ENCODE data around the gene KLHL22. TPM values are rescaled to one million over a fixed set of nuclear protein-coding genes. Genes with fewer than 3 reads are reported as not detected.
"Not testable (repeated sequence)": the region's sequence is repeated elsewhere in the genome, so short reads cannot be mapped to it uniquely, and the experiment has no call there.

KLHL22 gene
- total and polyA plus RNA-seq, 2 donors (not counting 3 experiments of a cell fraction or from before 2014, with no cell fraction given), result 24.2 to 33.6 TPM

- ChIA-PET CTCF (interaction anchor here (1.3 to 1.6 kb wide), 2 partner anchors 15 to 25 kb away, joined by 3 to 9 read pairs; no protein-coding TSS in a partner anchor), POLR2A (no interaction called here)
- DNase-seq (ENCODE audit: low read depth, low spot score) (no peak), FAIRE-seq (no peak)
- peak overlapping the region; percentile 47 for H3K4me2 ChIP-seq (ENCODE audit: insufficient read depth, low read length)
- H3K4me3 ChIP-seq (replicated peaks in 1 of 3; ENCODE audit: insufficient read depth in 1 of 3, low read depth in 1 of 3, low read length in 3 of 3), result peak overlapping the region in 2 of 3 experiments; percentile 59 to 77
- BruUV-seq (replicated peaks), result no TSS peak
- TF ChIP-seq MYC (IDR thresholded peaks at IDR 0.05; ENCODE audit: low read depth, low read length), result no peak
- TF ChIP-seq EZH2 (IDR thresholded peaks at IDR 0.05; ENCODE audit: borderline replicate concordance, low read depth, low read length, severe bottlenecking), result no peak
- TF ChIP-seq MAX (IDR thresholded peaks at IDR 0.05; ENCODE audit: insufficient read depth, insufficient read length), result no peak
- no peak for TF ChIP-seq GATA2 (IDR thresholded peaks at IDR 0.05; ENCODE audit: insufficient read depth, insufficient read length, low read depth, low read length)
- TF ChIP-seq FOS (IDR thresholded peaks at IDR 0.05; ENCODE audit: borderline replicate concordance, insufficient read depth, low read length), result no peak
- H3K79me2 ChIP-seq (ENCODE audit: control insufficient read depth, insufficient read depth, low read length), result peaks cover 4% of the 10 kb centered on the region
- H3K27me3 ChIP-seq (ENCODE audit: control insufficient read depth in 2 of 2, insufficient read depth in 2 of 2, low read length in 2 of 2), result peaks cover 3 to 5% of the 10 kb centered on the region in 2 experiments
- intact Hi-C loops (cut with micrococcal nuclease), result no loop called here
- no peaks in the 10 kb centered on the region for H4K20me1 ChIP-seq (replicated peaks; ENCODE audit: control insufficient read depth, extremely low read depth, insufficient read depth, low read length)
- H3K9me1 ChIP-seq (replicated peaks; ENCODE audit: control insufficient read depth, extremely low read depth, insufficient read depth, low read length), result no peaks in the 10 kb centered on the region
- H3K27ac ChIP-seq (ENCODE audit: insufficient read depth, low read depth, low read length), result no peak overlapping the region
- dilution Hi-C loops (cut with MboI; ENCODE audit: extremely low pct_ligation_motif_present, low sequenced_read_pairs), result no loop called here
- no peaks in the 10 kb centered on the region for H3K9me3 ChIP-seq (replicated peaks; ENCODE audit: control insufficient read depth, insufficient read depth, low read length)
- H2AFZ ChIP-seq (ENCODE audit: low read depth, low read length), result peak overlapping the region; percentile 93
- peaks cover 7% of the 10 kb centered on the region for H3K4me1 ChIP-seq (ENCODE audit: control insufficient read depth, extremely low read depth, insufficient read depth, low read length)
- H3K36me3 ChIP-seq (ENCODE audit: control insufficient read depth in 2 of 2, extremely low read depth in 1 of 2, insufficient read depth in 2 of 2, low read length in 2 of 2), result no peaks in the 10 kb centered on the region
- H3K9ac ChIP-seq (replicated peaks; ENCODE audit: extremely low read depth, insufficient read depth, low read length), result peak overlapping the region; percentile 43
Measured at GRCh38 chr22:20392983-20393704, 102.5 kb downstream of the KLHL22 start.

- DNase-seq (ENCODE audit: low read depth, low spot score); H3K9me1 ChIP-seq (replicated peaks; ENCODE audit: control insufficient read depth, extremely low read depth, insufficient read depth, low read length); intact Hi-C loops (cut with micrococcal nuclease); H4K20me1 ChIP-seq (replicated peaks; ENCODE audit: control insufficient read depth, extremely low read depth, insufficient read depth, low read length); FAIRE-seq; BruUV-seq (replicated peaks); H3K9me3 ChIP-seq (replicated peaks; ENCODE audit: control insufficient read depth, insufficient read depth, low read length); H3K27ac ChIP-seq (ENCODE audit: insufficient read depth, low read depth, low read length); POLR2A ChIA-PET; H3K4me1 ChIP-seq (ENCODE audit: control insufficient read depth, extremely low read depth, insufficient read depth, low read length); H3K27me3 ChIP-seq (ENCODE audit: control insufficient read depth in 2 of 2, insufficient read depth in 2 of 2, low read length in 2 of 2); H3K4me2 ChIP-seq (ENCODE audit: insufficient read depth, low read length); H3K79me2 ChIP-seq (ENCODE audit: control insufficient read depth, insufficient read depth, low read length); H2AFZ ChIP-seq (ENCODE audit: low read depth, low read length); H3K4me3 ChIP-seq (replicated peaks in 1 of 3; ENCODE audit: insufficient read depth in 1 of 3, low read depth in 1 of 3, low read length in 3 of 3); dilution Hi-C loops (cut with MboI; ENCODE audit: extremely low pct_ligation_motif_present, low sequenced_read_pairs); H3K9ac ChIP-seq (replicated peaks; ENCODE audit: extremely low read depth, insufficient read depth, low read length); H3K36me3 ChIP-seq (ENCODE audit: control insufficient read depth in 2 of 2, extremely low read depth in 1 of 2, insufficient read depth in 2 of 2, low read length in 2 of 2): not testable (repeated sequence)
- CTCF ChIA-PET, result interaction anchor here (1.6 kb wide), 1 partner anchor 15 kb away, joined by 3 read pairs; no protein-coding TSS in a partner anchor
Measured at GRCh38 chr22:20392365-20392881, 103.2 kb downstream of the KLHL22 start.

Small RNAs within 50 kb of the gene (small RNA-seq; reads per million reads assigned to genes)
- gene RF00019 (ENCODE audit: insufficient read depth, insufficient read length, low read depth, low replicate concordance) (not detected), gene RN7SL812P (ENCODE audit: insufficient read depth, insufficient read length, low read depth, low replicate concordance) (not detected), gene RNU6-225P (ENCODE audit: insufficient read depth, insufficient read length, low read depth, low replicate concordance) (not detected), gene RNY1P9 (ENCODE audit: insufficient read depth, insufficient read length, low read depth, low replicate concordance) (not detected)

Other genes with a start within 250 kb of the KLHL22 start
- gene RTN4R, start 227.5 kb downstream of the KLHL22 start, total RNA-seq, result 1.2 and 1.3 TPM in 2 replicates
- gene RTN4R, start 227.5 kb downstream of the KLHL22 start, polyA plus RNA-seq, result 2.2 and 3.5 TPM in 2 replicates
- 34.3 and 38.0 TPM in 2 replicates for gene DGCR6L, start 175.7 kb downstream of the KLHL22 start, total RNA-seq
- gene DGCR6L, start 175.7 kb downstream of the KLHL22 start, polyA plus RNA-seq, result 67.5 and 82.9 TPM in 2 replicates
- gene ZNF74, start 101.6 kb downstream of the KLHL22 start, total RNA-seq, result 10.3 and 13.4 TPM in 2 replicates
- gene ZNF74, start 101.6 kb downstream of the KLHL22 start, polyA plus RNA-seq, result 8.6 and 11.7 TPM in 2 replicates
- 18.4 and 20.1 TPM in 2 replicates for gene SCARF2, start 58.0 kb downstream of the KLHL22 start, total RNA-seq
- 15.7 and 19.7 TPM in 2 replicates for gene SCARF2, start 58.0 kb downstream of the KLHL22 start, polyA plus RNA-seq
- gene MED15, start 11.8 kb upstream of the KLHL22 start, total RNA-seq, result 126 and 138 TPM in 2 replicates
- gene MED15, start 11.8 kb upstream of the KLHL22 start, polyA plus RNA-seq, result 68.1 and 85.1 TPM in 2 replicates

Measured in endothelial cell of umbilical vein (primary cell).